Duodenal mucosa (tissue), 2 donors: Measurements from ENCODE around the gene ALKBH2.
A peak's percentile ranks its signal among the peaks of the same experiment; 100 is the strongest.

Source experiments
- H3K27ac ChIP-seq: one replicate; pipeline ENCODE4 v1.7.0; 2013; ENCODE audit warnings: low read depth, low read length
- H3K27me3 ChIP-seq, 2 donors: one replicate each; pipeline ENCODE4 v1.7.0; 2013; ENCODE audit warnings: low read length in 2 of 2, control low read depth in 1 of 2; ENCODE audit not compliant: insufficient read depth in 2 of 2, control insufficient read depth in 1 of 2
- H3K36me3 ChIP-seq, 2 donors: one replicate each; pipeline ENCODE4 v1.7.0; 2013; ENCODE audit warnings: low read length in 2 of 2, control low read depth in 1 of 2; ENCODE audit not compliant: insufficient read depth in 2 of 2, control insufficient read depth in 1 of 2
- H3K4me1 ChIP-seq, 2 donors: one replicate each; pipeline ENCODE4 v1.7.0; 2013; ENCODE audit warnings: low read length in 2 of 2, control low read depth in 1 of 2; ENCODE audit not compliant: insufficient read depth in 2 of 2, control insufficient read depth in 1 of 2
- H3K4me3 ChIP-seq, 2 donors: one replicate each; pipeline ENCODE4 v1.7.0; 2013; ENCODE audit warnings: low read length in 2 of 2, low read depth in 1 of 2
- H3K9ac ChIP-seq, 2 donors: one replicate each; pipeline ENCODE4 v1.7.0; 2013; ENCODE audit warnings: low read length in 2 of 2, low read depth in 1 of 2
- H3K9me3 ChIP-seq, 2 donors: one replicate each; pipeline ENCODE4 v1.7.0; 2013; ENCODE audit warnings: low read length in 2 of 2, control low read depth in 1 of 2; ENCODE audit not compliant: control insufficient read depth in 1 of 2

Gene ALKBH2

GRCh38 chr12:109093022-109093918 is at the start of gene ALKBH2:
Gene ALKBH2, minus strand, starts transcription at chr12:109093472. Its CDS starts 686 bp downstream, at chr12:109092786.
- Histone ChIP-seq H3K36me3 (peaks cover 5 to 10% of the 10 kb centered on the region in 2 donors), H3K27ac (no peak within 1 kb of the TSS), H3K4me1 (peaks cover 15 to 28% of the 10 kb centered on the region in 2 donors), H3K9me3 (no peaks in the 10 kb centered on the region), H3K9ac (peak within 1 kb of the TSS; percentile 61 to 88), H3K4me3 (peak within 1 kb of the TSS; percentile 78 to 88), H3K27me3 (no peaks in the 10 kb centered on the region)

DNA sequence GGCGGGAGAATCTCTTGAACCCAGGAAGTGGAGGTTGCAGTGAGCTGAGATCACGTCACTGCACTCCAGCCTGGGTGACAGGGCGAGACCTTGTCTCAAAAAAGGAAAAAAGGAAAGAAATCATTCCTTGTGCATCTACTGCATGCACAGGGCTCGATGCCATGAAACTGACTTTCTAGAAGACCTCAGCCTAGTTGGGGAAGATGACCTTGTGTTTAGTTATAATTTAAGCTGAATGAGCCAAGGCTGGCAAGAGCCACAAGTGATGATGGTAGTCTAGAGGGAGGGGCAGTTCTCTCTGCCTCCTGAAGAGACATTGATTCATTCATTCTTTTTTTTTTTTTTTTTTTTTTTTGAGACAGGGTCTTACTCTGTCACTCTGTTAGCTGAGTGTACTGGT is 47.3 kb upstream of the ALKBH2 start:
- Histone ChIP-seq H3K4me3 (no peak overlapping the region), H3K4me1 (peaks cover 3 to 4% of the 10 kb centered on the region in 2 donors), H3K36me3 (peaks cover 6 to 17% of the 10 kb centered on the region in 2 donors), H3K9me3 (no peaks in the 10 kb centered on the region), H3K27ac (no peak overlapping the region), H3K27me3 (no peaks in the 10 kb centered on the region), H3K9ac (no peak overlapping the region)

GRCh38 chr12:109139791-109140190 is 46.5 kb upstream of the ALKBH2 start:
- Histone ChIP-seq H3K27ac (no peak overlapping the region), H3K27me3 (no peaks in the 10 kb centered on the region), H3K9me3 (no peaks in the 10 kb centered on the region), H3K4me3 (no peak overlapping the region), H3K9ac (no peak overlapping the region), H3K4me1 (peaks cover 0 to 3% of the 10 kb centered on the region in 2 donors), H3K36me3 (peaks cover 6 to 17% of the 10 kb centered on the region in 2 donors)

DNA sequence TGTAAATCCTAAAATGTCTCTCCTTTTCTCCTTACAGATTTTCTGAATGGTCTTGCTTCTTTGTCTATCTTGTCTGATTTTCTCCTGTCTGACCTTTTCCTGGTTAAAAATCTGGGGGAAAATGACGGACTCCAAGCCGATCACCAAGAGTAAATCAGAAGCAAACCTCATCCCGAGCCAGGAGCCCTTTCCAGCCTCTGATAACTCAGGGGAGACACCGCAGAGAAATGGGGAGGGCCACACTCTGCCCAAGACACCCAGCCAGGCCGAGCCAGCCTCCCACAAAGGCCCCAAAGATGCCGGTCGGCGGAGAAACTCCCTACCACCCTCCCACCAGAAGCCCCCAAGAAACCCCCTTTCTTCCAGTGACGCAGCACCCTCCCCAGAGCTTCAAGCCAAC is 46.1 kb upstream of the ALKBH2 start:
- Histone ChIP-seq H3K9me3 (no peaks in the 10 kb centered on the region), H3K4me3 (no peak overlapping the region), H3K4me1 (peaks cover 2% of the 10 kb centered on the region in 2 donors), H3K27me3 (no peaks in the 10 kb centered on the region), H3K36me3 (peaks cover 6 to 17% of the 10 kb centered on the region in 2 donors), H3K27ac (no peak overlapping the region), H3K9ac (no peak overlapping the region)

DNA sequence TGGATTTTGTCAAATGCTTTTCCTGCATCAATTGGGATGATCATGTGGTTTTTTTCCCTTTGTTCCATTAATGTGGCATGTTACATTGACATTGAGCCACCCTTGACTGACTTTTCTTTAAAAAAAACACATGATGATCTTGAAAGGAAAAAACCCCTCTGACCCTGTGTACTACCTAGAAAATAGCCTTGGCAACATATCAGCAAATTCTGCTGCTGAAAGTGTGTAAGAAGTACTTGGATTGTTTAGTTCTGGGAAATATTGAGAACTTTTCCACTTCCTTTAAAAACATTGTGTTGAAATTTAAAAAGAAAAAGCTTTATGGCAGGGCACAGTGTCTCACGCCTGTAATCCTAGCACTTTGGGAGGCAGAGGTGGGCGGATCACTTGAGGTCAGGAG is 43.8 kb upstream of the ALKBH2 start:
- Histone ChIP-seq H3K27ac (no peak overlapping the region), H3K27me3 (no peaks in the 10 kb centered on the region), H3K9me3 (no peaks in the 10 kb centered on the region), H3K9ac (no peak overlapping the region), H3K4me3 (no peak overlapping the region), H3K36me3 (peaks cover 6 to 17% of the 10 kb centered on the region in 2 donors), H3K4me1 (peaks cover 0 to 4% of the 10 kb centered on the region in 2 donors)

DNA sequence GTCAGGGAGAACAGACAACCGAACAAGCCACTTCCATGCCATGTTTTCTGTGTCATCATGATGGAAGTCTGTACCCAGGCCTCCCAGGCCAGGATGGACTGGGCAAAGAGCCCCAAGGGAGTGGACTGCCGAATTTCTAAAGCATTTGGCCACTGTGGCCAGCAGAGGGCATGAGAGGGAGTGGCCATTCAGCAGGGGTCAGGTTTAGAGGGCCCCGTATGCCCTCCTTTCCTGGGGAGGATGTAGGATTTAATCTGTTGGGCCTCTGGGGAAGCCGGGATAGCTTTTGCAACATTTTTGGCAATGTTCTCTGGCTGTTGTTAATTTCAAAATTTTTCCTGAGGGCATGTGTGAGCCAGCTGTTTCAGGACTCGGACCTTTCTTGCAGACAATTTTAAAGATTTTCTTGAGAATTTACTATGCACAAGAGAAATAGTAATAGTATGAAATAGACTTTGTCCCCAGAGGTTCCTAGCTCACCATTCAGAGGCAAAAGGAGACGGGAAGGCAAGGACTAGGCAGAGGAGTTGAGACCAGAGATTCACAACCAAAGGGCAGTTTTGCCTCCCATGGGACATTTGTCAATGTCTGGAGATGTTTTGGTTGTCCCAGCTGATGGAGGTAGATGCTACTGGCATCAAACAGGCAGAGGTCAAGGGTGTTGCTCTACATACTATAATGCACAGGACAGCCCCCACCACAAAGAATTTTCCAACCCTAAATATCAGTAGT is 41.1 kb upstream of the ALKBH2 start:
- H3K4me3 ChIP-seq: no peak overlapping the region
- no peaks in the 10 kb centered on the region for H3K27me3 ChIP-seq
- H3K27ac ChIP-seq: no peak overlapping the region
- H3K36me3 ChIP-seq: peaks cover 0 to 7% of the 10 kb centered on the region in 2 donors
- H3K4me1 ChIP-seq: peaks cover 0 to 4% of the 10 kb centered on the region in 2 donors
- H3K9ac ChIP-seq: no peak overlapping the region
- no peaks in the 10 kb centered on the region for H3K9me3 ChIP-seq

GRCh38 chr12:109131154-109132050 is 38.1 kb upstream of the ALKBH2 start:
- no peak overlapping the region for H3K27ac ChIP-seq
- H3K9me3 ChIP-seq: no peaks in the 10 kb centered on the region
- no peaks in the 10 kb centered on the region for H3K27me3 ChIP-seq
- no peak overlapping the region for H3K9ac ChIP-seq
- peaks cover 0 to 10% of the 10 kb centered on the region in 2 donors for H3K36me3 ChIP-seq
- H3K4me1 ChIP-seq: peaks cover 0 to 4% of the 10 kb centered on the region in 2 donors
- peak overlapping the region; percentile 28 to 32 for H3K4me3 ChIP-seq

- Histone ChIP-seq H3K27me3 (no peaks in the 10 kb centered on the region), H3K4me1 (peaks cover 0 to 9% of the 10 kb centered on the region in 2 donors), H3K4me3 (peak overlapping the region in 1 of 2 donors; percentile 32), H3K27ac (no peak overlapping the region), H3K9me3 (no peaks in the 10 kb centered on the region), H3K36me3 (peaks cover 0 to 17% of the 10 kb centered on the region in 2 donors), H3K9ac (no peak overlapping the region)
Measured at GRCh38 chr12:109130297-109131153, 37.3 kb upstream of the ALKBH2 start.
